ENCODE data around the gene ASIP. TPM values are rescaled to one million over a fixed set of nuclear protein-coding genes. Genes with fewer than 3 reads are reported as not detected.

Gene ASIP
- total and polyA plus RNA-seq, 2 of the 13 experiments (the other 11 are each of a cell fraction or from before 2014, with no cell fraction given), result not detected

DNA sequence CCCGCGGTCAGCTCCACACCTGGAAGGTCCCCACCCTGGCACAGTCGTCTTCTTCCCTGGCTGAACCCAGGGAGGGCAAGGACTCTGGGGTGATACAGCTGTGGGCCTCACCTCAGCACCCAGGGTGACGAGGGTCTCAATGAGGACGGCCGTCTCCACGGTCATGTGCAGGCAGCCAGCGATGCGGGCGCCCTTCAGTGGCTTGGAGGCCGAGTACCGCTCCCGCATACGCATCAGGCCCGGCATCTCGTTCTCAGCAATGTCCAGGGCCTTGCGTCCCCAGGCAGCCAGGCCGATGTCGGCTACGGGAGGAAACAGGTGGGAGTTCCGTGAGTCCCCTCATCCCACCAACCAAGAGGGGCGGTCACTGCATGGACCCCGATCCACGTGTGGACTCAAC, 54.1 kb downstream of the ASIP start:
- no peak overlapping the region for H3K4me3 ChIP-seq (replicated peaks in 1 of 3; ENCODE audit: insufficient read depth in 1 of 3, low read depth in 2 of 3, low read length in 3 of 3)
- H3K9ac ChIP-seq (ENCODE audit: insufficient read depth, low read depth, low read length), result no peak overlapping the region
- DNase-seq (ENCODE audit: low spot score) (no peak), FAIRE-seq (no peak), ATAC-seq (no peak)
- ChIA-PET CTCF (ENCODE audit: low intra/inter-chr PET ratio, low total read pairs) (no interaction called here), POLR2A (no interaction called here)
- intact Hi-C loops (cut with micrococcal nuclease; ENCODE audit: unreplicated experiment) (no loop called here), in situ Hi-C loops (cut with HindIII; ENCODE audit: extremely low pct_ligation_motif_present, low pct_unique_long_range_greater_than_20kb) (no loop called here)
- no TSS peak for BruUV-seq (replicated peaks)
- WGBS (ENCODE audit: low lambda C conversion rate), result 97% methylated on average over 24 of the region's 24 CpGs
- H3K9me3 ChIP-seq (ENCODE audit: low read length), result no peaks in the 10 kb centered on the region
- H2AFZ ChIP-seq (ENCODE audit: low read length), result no peak overlapping the region
- H3K4me1 ChIP-seq (ENCODE audit: insufficient read depth, low read length), result peaks cover 34% of the 10 kb centered on the region
- H3K36me3 ChIP-seq (replicated peaks in 1 of 2; ENCODE audit: control insufficient read depth in 1 of 2, insufficient read depth in 2 of 2, low read length in 2 of 2), result peaks cover 53 to 70% of the 10 kb centered on the region in 2 experiments
- no peak overlapping the region for H3K4me2 ChIP-seq (ENCODE audit: low read depth, low read length)
- H4K20me1 ChIP-seq (ENCODE audit: insufficient read depth, low read length), result peaks cover 49% of the 10 kb centered on the region
- H3K79me2 ChIP-seq (ENCODE audit: insufficient read depth, low read length), result peaks cover 50% of the 10 kb centered on the region
- peak; percentile 86 for TF ChIP-seq AGO2 (optimal IDR thresholded peaks at IDR 0.05; ENCODE audit: low read depth, low read length)
- TF ChIP-seq RFX1 (IDR thresholded peaks at IDR 0.05), result no peak
- peak; percentile 25 for TF ChIP-seq HNRNPLL (IDR thresholded peaks at IDR 0.05; ENCODE audit: low read depth, low read length, poor library complexity, severe bottlenecking)
- TF ChIP-seq IRX3 (CRISPR knock-in tag; IDR thresholded peaks at IDR 0.05; ENCODE audit: borderline replicate concordance, low read depth), result no peak
- TF ChIP-seq, protein P1, sequence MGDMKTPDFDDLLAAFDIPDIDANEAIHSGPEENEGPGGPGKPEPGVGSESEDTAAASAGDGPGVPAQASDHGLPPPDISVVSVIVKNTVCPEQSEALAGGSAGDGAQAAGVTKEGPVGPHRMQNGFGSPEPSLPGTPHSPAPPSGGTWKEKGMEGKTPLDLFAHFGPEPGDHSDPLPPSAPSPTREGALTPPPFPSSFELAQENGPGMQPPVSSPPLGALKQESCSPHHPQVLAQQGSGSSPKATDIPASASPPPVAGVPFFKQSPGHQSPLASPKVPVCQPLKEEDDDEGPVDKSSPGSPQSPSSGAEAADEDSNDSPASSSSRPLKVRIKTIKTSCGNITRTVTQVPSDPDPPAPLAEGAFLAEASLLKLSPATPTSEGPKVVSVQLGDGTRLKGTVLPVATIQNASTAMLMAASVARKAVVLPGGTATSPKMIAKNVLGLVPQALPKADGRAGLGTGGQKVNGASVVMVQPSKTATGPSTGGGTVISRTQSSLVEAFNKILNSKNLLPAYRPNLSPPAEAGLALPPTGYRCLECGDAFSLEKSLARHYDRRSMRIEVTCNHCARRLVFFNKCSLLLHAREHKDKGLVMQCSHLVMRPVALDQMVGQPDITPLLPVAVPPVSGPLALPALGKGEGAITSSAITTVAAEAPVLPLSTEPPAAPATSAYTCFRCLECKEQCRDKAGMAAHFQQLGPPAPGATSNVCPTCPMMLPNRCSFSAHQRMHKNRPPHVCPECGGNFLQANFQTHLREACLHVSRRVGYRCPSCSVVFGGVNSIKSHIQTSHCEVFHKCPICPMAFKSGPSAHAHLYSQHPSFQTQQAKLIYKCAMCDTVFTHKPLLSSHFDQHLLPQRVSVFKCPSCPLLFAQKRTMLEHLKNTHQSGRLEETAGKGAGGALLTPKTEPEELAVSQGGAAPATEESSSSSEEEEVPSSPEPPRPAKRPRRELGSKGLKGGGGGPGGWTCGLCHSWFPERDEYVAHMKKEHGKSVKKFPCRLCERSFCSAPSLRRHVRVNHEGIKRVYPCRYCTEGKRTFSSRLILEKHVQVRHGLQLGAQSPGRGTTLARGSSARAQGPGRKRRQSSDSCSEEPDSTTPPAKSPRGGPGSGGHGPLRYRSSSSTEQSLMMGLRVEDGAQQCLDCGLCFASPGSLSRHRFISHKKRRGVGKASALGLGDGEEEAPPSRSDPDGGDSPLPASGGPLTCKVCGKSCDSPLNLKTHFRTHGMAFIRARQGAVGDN (CRISPR knock-in tag; IDR thresholded peaks at IDR 0.05), result peak; percentile 13; the same call in 1 of the 2 replicates
- 0 out of 2 replicates have a peak, but pooled peaks have one; percentile 40 for TF ChIP-seq AKAP8 (CRISPR knock-in tag; IDR thresholded peaks at IDR 0.05)
- TF ChIP-seq, protein P2, sequence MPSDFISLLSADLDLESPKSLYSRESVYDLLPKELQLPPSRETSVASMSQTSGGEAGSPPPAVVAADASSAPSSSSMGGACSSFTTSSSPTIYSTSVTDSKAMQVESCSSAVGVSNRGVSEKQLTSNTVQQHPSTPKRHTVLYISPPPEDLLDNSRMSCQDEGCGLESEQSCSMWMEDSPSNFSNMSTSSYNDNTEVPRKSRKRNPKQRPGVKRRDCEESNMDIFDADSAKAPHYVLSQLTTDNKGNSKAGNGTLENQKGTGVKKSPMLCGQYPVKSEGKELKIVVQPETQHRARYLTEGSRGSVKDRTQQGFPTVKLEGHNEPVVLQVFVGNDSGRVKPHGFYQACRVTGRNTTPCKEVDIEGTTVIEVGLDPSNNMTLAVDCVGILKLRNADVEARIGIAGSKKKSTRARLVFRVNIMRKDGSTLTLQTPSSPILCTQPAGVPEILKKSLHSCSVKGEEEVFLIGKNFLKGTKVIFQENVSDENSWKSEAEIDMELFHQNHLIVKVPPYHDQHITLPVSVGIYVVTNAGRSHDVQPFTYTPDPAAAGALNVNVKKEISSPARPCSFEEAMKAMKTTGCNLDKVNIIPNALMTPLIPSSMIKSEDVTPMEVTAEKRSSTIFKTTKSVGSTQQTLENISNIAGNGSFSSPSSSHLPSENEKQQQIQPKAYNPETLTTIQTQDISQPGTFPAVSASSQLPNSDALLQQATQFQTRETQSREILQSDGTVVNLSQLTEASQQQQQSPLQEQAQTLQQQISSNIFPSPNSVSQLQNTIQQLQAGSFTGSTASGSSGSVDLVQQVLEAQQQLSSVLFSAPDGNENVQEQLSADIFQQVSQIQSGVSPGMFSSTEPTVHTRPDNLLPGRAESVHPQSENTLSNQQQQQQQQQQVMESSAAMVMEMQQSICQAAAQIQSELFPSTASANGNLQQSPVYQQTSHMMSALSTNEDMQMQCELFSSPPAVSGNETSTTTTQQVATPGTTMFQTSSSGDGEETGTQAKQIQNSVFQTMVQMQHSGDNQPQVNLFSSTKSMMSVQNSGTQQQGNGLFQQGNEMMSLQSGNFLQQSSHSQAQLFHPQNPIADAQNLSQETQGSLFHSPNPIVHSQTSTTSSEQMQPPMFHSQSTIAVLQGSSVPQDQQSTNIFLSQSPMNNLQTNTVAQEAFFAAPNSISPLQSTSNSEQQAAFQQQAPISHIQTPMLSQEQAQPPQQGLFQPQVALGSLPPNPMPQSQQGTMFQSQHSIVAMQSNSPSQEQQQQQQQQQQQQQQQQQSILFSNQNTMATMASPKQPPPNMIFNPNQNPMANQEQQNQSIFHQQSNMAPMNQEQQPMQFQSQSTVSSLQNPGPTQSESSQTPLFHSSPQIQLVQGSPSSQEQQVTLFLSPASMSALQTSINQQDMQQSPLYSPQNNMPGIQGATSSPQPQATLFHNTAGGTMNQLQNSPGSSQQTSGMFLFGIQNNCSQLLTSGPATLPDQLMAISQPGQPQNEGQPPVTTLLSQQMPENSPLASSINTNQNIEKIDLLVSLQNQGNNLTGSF (CRISPR knock-in tag; IDR thresholded peaks at IDR 0.05), result 0 out of 2 replicates have a peak, but pooled peaks have one; percentile 31
- peak; percentile 51; the same call in 1 of the 2 replicates for TF ChIP-seq RBFOX2 (IDR thresholded peaks at IDR 0.05; ENCODE audit: low read depth, low read length)
- 0 out of 2 replicates have a peak, but pooled peaks have one; percentile 52 for TF ChIP-seq NRL (CRISPR knock-in tag; IDR thresholded peaks at IDR 0.05; ENCODE audit: borderline replicate concordance)
- no peaks in the 10 kb centered on the region for H3K27me3 ChIP-seq (ENCODE audit: control insufficient read depth in 1 of 2, insufficient read depth in 2 of 2, low read length in 2 of 2)
- no peak overlapping the region for H3K27ac ChIP-seq (ENCODE audit: extremely low read length, insufficient read depth, low read length)

Measured in HepG2 (cell line).